H1 (cell line): ENCODE results near the gene FOSL2.

Experiments
- EP300 ChIP-seq, 2 experiments: IDR thresholded peaks; 1 replicate in 1 of 2; 2 replicates in 1 of 2; pipeline ENCODE4 v1.6.1; 2011 to 2012; ENCODE audit warnings: low read depth in 2 of 2, low read length in 2 of 2, mild to moderate bottlenecking in 2 of 2, borderline replicate concordance in 1 of 2, inconsistent platforms in 1 of 2, moderate library complexity in 1 of 2
- RBBP5 ChIP-seq: IDR thresholded peaks from 2 replicates; pipeline ENCODE4 v1.7.1; 2012; ENCODE audit warnings: low read depth, mild to moderate bottlenecking, inconsistent platforms, low read length, moderate library complexity, borderline replicate concordance
- RNF2 ChIP-seq: fragments of 200-900, 300-1000 bp; sonication (generic); IDR thresholded peaks from 2 replicates; pipeline ENCODE4 v1.7.1; 2016; ENCODE audit warnings: borderline replicate concordance, low read depth, mild to moderate bottlenecking, antibody characterized with exemption, low read length; ENCODE audit not compliant: poor library complexity, severe bottlenecking; ENCODE audit errors: missing control alignments
- SRF ChIP-seq: IDR thresholded peaks from 2 replicates; pipeline ENCODE4 v1.6.1; 2011; ENCODE audit warnings: mild to moderate bottlenecking, low read depth, low read length, moderate library complexity
- TEAD4 ChIP-seq: IDR thresholded peaks from 2 replicates; pipeline ENCODE4 v1.6.1; 2012; ENCODE audit warnings: low read depth, low read length, inconsistent platforms, mixed read lengths
- ZNF274 ChIP-seq: IDR thresholded peaks from 2 replicates; pipeline ENCODE4 v1.7.0; 2012; ENCODE audit warnings: low read length, borderline replicate concordance; ENCODE audit errors: extremely low read depth

- TF ChIP-seq ZNF274 (no peak), TEAD4 (no peak), EP300 (IDR thresholded peaks at IDR 0.05; ENCODE audit: borderline replicate concordance in 1 of 2, low read depth in 2 of 2, low read length in 2 of 2) (no peak), RBBP5 (no peak), SRF (no peak), RNF2 (no peak)
Measured at GRCh38 chr2:28431741-28432140, 39.1 kb downstream of the FOSL2 start.
